SW480 (cell line): ENCODE results near the gene SPATA4.

Source experiments
- DNase-seq: peaks from one replicate; pipeline ENCODE4 v3.0.0-alpha.2; 2016; ENCODE audit warnings: low spot score

Gene SPATA4

GRCh38 chr4:176189891-176190795 lies 5.2 kb downstream of the SPATA4 start:
- DNase-seq: no peak

DNA sequence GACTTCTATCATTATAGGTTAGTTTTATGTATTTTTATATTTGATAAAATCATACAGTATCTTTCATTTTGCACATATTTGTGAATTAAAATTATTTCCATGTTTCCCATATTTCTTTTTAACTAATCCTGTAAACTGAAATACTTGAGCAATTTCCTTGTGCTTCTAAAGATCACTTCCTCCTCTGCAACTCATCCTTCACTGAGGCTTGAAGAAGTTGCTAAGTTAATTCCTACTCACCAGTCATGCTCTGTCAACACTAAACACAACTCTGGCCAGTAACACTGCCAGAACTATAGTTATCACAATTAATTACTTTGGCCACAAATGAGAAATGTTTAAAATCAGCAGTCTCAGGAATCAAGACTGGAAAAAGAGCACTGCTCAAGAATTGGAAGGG lies 6.7 kb downstream of the SPATA4 start:
- DNase-seq: no peak

- DNase-seq: no peak
Measured at GRCh38 chr4:176187624-176188023, 7.8 kb downstream of the SPATA4 start.

DNA sequence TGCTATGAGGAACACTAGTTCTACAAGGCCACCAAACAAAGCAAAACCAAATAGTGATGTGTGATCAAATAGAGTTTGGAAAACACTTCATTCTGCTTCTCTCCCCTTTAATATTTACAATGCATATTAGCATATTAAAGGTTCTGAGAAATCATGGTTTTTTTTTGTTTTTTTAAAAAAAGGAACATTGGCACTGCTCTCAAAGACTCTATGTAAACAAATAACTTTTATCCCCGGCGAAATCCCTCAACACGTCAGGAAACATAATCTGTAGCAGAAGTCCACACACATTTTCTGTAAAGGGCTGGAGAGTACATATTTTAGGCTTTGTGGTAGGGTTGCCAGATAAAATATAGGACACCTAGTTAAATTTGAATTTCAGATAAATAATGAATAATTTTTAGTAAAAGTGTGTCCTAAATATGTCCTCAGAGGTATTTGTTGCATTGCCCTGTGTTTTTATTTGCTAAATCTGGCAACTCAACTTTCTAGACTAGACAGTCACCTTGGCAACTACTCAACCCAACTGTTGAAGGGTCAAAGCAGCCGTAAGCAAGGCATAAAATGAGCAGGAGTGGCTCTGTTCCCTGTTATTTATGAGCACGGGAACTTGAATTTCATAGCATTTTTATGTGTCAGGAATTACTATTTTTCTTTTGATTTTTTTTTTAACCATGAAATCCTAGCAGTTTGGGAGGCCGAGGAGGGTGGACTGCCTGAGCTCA lies 8.6 kb downstream of the SPATA4 start:
- DNase-seq: no peak

- no peak for DNase-seq
Measured at GRCh38 chr4:176186067-176186466, 9.3 kb downstream of the SPATA4 start.

GRCh38 chr4:176185051-176185450 lies 10.3 kb downstream of the SPATA4 start:
- DNase-seq: no peak

DNA sequence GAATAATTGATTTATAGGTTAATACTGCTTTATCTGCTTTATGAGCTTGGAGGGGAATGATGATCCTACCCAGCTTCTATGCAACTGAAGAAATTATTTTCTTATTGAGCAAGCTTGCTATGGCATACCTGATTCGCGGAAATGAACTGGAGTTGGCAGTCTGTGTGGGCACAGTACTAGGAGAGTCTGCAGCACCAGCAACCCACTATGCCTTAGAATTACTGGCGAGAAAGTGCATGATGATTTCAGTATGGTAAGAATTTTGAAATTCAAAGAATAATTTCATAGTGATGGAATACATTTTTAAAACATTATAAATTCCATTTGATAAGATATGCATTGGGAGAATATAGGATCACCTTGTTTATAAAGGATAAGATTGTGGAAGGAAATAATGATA lies 32.3 kb downstream of the SPATA4 start:
- DNase-seq: no peak

DNA sequence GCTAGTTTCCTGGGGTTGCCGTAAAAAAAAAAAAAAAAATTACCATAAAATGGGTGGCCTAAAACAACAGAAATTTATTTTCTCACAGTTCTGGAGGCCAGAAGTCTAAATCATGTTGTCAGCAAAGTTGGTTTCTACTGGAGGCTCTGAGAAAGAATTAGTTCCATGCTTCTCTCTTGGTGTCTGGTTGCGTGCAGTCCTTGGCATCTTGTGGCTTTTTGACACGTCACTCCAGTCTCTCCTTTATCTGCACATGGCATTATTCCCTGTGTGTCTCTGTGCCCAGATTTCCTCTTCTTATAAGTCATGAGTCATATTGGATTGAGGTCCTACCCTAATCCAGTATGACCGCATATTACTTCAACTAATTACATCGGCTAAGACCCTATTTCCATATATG lies 38.7 kb downstream of the SPATA4 start:
- DNase-seq: no peak

- DNase-seq: no peak
Measured at GRCh38 chr4:176153124-176153523, 42.3 kb downstream of the SPATA4 start.

DNA sequence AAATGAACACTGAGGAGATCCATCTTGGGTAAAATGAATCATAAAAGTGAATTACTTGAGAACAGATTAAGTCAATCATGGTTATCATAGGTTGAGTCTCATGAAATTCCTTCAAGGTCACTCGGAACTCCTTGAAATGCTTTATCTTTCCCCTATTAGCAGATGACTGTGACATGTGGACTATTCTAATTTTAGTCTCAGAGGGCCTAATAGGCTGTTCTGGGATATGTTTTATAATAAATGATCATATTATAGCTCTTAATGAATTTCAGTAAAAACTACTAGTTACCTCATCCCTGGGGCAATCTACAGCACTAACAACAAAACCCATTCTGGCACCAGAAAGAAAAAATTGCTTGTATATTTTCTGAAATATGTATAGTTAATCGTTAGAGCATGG lies 44.7 kb downstream of the SPATA4 start:
- DNase-seq: no peak

- DNase-seq: peak; percentile 8
Measured at GRCh38 chr4:176150356-176150682, 45.1 kb downstream of the SPATA4 start.

DNA sequence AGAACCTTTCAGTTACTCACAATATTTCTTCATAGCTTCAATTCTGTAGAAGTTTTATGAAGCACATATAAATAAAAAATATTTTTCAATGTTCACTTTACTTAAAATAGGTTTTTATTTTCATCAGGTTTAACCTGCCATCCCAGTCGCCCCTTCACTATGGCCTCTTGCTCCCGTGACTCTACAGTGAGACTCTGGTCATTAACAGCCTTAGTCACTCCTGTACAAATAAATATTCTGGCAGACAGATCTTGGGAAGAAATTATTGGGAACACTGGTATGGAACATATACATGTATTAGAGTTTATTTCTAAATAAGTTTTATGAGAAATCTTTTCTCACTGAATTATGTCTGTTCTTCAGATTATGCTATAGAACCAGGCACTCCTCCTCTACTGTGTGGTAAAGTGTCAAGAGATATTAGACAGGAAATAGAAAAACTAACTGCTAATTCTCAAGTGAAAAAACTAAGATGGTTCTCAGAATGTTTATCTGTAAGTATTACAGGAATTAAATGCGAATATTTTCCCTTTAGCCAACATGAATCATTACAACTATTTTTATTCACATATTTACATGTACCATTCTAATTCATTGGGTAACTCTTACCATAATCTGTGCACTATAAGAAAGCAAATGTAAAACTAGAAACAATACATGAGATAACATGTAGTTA lies 45.6 kb downstream of the SPATA4 start:
- no peak for DNase-seq

- DNase-seq: no peak
Measured at GRCh38 chr4:176142253-176142652, 53.1 kb downstream of the SPATA4 start.

DNA sequence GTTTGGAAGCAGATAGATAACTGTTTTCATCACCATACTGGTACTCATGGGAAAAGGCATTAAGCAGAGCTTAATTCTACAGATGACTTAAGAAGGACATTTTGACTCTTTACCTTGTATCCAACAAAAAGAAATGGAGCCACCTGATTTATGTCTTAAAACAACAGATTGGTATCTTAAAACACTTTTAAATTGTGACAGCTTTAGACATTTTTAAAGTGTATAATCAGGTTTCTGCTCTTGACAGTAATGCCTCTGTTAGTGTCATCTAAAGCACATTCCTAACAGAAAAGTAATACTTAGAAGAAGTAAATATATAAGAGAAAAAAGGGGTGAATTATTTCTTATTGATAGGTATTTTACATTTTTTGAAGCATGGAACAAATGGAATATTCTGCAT lies 55.9 kb downstream of the SPATA4 start:
- DNase-seq: no peak

DNA sequence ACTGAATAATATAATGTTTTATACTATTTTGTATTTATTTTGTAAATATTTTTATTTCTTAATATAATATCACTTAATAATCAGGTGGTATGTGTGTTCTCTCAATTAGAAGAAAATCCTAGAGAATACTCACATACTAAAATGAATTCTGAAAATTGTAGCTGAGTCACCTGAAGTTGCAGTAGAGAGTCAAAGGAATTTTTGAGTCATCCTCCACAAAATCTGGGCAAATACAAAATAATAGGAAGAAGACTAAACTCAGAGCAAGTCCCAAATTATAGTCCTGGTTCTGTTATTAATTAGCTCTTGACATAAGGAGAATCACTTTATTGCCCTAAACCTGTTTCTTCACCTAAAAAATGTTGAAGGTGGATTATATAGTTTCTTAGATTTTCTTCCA lies 57.8 kb downstream of the SPATA4 start:
- no peak for DNase-seq

DNA sequence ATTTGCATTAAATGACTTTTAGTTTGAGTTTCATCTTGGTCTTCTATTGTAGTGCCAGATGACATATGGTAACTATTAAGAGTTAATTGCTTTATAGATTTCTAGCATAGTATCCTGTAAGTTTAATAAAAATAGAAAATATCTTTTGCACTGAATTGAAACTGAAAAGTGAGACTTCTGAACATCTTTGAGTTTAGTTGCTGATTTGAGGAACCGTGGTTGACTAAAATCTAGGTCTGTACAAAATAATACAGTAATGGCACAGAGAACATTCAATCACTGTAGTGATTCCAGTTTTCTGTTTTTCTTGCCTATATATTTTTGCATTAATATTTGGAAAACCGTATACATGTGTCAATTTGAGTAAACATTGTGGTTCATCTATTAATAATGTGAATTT lies 60.7 kb downstream of the SPATA4 start:
- DNase-seq: no peak
